NCI-H2196 (cell line): Measurements from ENCODE around the gene LPAR3.
"Not testable (repeated sequence)": the region's sequence is repeated elsewhere in the genome, so short reads cannot be mapped to it uniquely, and the experiment has no call there.

Experiments used
- DNase-seq: peaks from one replicate; lab custom pipeline; 2025; ENCODE audit not compliant: unreplicated experiment; lab: John Stamatoyannopoulos, UW

LPAR3 gene, protein sequence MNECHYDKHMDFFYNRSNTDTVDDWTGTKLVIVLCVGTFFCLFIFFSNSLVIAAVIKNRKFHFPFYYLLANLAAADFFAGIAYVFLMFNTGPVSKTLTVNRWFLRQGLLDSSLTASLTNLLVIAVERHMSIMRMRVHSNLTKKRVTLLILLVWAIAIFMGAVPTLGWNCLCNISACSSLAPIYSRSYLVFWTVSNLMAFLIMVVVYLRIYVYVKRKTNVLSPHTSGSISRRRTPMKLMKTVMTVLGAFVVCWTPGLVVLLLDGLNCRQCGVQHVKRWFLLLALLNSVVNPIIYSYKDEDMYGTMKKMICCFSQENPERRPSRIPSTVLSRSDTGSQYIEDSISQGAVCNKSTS

DNA sequence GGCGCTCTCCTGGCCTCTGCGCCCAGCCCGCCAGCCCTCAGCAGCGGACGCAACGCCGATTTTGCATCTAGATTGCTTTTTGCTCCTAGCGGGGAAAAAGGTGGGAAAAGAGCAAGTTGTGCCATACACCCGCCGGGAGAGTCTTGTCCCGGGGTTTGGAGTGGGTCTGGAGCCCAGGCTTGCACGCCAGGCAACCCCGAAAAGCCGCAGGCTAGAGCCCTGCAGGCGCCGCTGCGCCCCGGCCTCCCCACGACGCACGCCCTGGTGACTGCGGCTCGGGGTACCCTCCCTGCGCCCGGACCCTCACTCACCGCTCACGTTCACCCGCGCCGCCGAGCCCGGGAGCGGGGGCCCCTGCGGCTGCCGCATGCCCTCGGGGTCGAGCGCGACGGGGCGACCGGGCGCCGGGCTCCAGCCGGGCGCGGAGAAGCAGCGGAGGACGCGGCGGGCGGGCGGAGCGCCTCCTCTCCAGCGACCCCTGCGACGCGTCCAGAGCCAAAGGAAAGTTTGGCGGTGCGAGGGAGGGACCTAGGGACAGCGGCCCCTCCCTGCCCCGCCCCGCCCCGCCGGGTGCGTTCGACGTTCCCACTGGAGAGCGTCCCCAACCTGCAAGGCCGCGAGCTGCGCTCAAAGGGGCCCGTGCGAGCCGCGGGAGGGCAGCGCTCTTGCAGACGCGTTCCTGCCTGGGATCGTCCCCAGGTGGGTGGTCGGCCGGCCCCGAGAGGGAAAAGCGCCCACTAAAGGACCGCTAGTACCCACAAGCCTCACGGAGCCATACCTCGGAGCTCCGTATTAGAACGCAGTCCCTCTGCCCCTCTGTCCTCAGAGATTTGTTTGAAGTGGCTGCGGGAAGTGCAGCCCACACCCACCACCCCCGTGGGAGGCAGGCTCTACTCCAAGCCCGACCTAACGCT lies at the start of gene LPAR3:
LPAR3 (minus strand) TSS at position 502 of the 914 bp plus-strand sequence. CDS start 27,086 bp downstream, outside the sequence.
- no peak for DNase-seq

DNA sequence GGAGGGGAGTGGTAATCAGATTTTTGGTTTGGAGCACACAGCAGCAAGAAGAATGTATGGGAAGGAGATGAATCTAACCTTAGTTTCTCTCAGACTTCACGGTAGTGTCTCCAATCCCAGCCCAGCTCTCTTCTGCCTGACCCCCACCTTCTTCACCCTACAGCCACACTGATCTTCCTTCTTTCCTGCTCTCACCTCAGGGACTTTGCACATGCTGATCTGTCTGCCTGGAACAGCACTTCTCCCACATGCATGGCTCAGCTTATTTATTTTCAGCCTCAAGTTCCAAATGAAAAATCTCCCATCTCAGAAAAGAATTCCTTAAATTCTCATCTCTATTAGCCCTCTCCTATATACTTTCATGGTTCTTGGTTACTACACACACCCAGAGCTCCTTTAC lies 48.8 kb upstream of the LPAR3 start:
- DNase-seq, result no peak

DNA sequence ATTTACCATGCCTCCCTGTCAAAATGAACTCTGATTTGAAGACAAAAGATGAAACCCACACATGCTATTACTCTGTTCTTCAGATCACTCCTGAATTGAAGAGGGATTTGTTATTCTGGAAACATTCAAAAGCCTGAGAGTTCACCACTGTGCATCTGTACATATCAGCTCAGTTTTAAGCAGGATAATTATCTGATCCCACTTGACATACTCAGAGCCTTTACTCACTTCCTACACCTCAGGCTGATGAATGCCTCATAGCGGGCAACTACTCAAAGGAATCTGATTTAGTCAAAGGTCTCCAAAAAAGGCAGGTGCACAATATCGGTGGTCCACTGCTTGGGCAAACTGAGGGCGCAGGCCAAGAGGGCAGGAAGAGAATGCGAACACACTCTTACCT lies 47.5 kb upstream of the LPAR3 start:
- DNase-seq, result no peak

DNA sequence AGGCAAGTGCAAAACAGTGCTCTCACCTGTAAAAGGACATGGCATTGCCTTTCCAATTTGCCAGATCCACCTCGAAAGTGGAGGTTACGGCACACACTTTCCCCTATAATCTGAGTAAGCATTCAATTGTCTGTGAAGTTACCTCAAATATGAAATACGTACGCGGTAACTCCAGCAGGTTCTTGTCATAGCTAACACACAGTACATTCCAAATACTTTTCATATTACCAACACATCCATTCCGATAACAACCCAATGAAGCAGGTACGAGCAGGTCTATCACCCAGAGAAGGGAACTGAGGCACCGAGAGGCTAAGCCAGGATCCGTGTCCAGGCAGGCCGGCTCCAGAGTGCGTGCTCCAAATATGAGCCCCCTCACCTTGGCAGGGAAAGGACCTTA lies 46.8 kb upstream of the LPAR3 start:
- DNase-seq, result no peak

DNA sequence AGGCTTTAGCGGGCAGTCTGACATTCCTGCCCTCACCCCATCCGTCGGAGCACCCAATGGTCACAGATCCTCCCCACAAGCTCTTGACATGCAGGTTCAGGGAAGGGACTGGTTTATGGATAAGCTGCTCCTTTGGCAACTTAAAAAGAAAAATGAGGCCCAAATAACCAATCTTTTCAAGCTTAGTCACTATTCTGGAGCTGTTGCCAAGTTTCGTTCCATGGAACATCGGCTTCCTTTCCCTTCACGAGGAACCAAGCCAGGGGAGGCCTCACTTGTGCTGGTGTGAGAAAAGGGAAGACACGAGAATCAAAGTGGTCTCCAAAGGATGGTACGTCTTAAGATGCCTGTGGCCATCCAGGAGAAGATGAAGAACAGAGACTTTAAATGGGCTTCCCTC lies 46.1 kb upstream of the LPAR3 start:
- no peak for DNase-seq

DNA sequence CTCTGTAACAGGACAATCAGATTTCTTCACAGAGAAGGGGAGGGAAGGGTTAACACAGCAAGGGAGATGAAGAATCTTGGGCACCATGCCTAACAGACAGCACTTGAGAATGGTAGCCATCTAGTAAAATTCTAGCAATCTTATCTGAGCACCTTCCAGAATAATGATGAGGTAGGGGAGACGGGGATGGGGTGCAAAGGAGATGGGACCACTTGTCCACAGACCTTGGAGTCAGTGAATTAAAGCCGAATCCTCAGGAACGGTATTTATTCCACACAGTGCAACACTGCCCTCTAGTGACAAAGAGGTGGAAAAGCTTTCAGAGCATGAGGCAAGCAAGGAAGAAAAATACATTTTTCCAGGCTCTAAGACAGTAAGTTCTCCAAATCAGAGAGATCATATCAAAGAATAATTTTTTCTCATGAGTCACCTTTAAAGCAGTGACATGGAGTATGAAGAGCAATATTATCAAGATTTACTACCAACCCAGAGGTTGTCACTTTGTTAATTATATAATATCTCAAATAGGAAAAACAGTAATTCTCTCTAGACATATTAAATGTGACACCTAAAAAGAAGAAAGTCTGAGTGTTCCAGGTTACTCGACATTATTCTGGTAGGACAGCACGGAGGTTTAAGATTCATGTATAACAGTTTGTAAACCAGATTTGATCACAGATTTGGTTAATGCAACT lies 43.3 kb upstream of the LPAR3 start:
- DNase-seq, result peak; percentile 71

DNA sequence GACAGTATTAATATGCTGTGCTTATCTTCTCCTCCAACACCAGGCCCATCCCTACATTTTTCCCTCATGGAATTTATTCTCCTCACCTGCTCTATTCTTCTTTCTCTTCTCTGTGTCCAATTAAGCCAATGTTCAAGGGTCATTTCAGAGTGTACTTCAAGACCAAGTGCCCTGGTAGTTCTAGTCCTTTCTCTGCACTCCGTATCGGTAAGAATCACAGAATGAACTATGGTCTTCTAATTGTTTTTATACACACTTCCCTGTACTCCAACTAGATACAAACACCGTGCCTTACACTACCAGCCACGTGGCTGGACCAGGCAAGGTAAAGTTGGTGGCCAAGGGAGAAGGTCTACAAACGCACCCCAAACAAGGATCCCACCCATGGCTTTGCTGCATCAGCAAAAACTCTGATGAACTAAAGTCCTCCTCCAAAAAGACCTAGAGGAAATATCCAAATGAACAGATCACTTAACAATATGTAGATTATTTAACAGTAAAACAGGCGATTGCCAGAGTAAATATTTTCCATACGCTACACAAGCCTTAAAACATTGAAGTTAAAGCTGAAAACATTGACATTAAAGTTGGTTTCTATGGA lies 40.1 kb upstream of the LPAR3 start:
- DNase-seq, result no peak

DNA sequence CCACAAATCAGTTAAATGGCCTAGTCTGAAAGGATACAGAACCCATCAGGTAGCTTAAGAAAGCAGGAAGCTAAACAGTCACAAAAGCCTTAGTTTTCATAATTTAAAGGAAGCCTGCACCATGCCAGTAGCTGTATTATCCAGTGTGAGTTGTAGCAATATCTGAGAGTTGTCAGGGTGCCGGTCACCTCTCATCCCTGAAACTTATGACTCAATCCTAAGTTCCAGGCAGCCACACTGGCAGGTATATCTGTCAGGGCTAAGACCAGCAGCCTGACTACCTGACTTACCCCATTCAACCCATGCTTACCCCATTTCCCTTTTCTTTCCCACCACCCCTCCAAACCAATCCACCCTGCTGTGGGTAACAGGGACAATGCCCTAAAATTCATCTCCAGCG lies 37.8 kb upstream of the LPAR3 start:
- no peak for DNase-seq

DNA sequence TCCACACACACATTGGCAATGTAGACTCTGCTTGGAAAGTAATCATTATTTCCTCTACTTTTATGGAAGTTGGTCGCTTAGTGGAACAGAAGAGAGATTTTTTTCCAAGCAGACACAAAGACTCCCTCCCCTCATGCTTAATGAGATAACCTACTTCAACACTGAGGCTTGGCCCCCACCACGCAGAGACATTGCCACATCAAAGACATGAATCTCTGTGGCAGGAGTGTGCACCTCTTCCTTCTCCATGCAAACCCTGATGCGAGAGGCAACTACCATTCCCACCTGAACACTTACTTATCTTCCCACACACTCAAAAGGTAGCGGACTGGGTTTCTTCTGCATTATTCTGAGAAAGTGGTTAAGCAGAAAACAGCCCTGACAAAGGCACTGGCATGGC lies 37.3 kb upstream of the LPAR3 start:
- no peak for DNase-seq

DNA sequence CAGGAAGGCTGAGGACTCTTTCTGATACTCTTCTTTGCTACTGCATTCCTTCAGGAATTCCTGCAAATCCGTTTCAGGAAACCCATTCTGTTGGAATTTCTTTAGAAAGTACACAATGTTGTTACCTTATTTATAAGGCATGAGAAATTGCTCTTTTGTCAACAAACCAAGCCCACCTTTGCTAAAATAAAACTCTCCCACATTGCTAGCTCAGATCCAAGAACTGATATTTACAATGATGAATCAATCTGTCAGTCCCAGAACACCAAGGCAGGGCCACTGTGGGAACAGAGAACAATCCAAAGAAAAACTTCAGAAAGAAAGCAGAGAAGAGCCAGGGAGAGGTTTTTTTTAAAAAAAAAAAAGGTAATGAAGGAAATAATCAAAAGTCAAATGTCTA lies 36.6 kb upstream of the LPAR3 start:
- DNase-seq, result no peak

DNA sequence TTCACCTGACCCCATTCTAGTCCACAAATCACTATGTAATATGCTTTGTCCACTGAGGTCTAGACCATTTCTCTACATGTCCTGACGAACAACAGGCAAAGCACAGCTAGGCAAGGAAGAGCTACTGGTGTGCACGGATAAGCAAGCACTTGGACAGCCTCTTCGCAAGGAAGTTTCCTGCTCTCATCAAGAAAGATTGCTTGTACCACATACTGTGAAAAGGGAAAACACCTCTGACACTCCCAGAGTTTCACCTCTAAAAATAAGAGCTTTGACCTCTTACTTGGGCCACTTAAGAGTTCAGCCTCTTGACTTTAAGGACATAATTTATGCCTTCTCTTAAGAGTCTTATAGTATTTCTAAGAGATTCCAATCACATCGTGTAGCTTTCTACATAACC lies 36.0 kb upstream of the LPAR3 start:
- DNase-seq, result no peak

DNA sequence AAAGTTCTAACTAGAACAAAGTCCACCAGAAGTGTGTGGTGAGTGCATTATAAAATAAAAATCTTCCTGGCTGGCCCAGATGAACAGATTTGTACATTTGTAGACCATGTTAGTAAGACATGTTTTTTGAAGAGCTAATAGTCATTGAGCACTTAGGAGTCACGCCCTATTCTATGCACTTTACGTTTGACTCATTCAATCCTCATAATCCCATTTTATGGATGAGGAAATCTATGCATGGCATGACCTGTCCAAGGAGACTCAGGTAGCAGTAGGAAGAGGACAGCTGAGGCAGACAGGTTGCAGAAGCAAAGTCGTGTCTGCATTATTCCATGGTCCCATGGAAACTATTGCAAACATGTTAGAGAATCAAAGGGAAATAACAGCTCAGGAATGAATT lies 30.3 kb upstream of the LPAR3 start:
- DNase-seq, result no peak

DNA sequence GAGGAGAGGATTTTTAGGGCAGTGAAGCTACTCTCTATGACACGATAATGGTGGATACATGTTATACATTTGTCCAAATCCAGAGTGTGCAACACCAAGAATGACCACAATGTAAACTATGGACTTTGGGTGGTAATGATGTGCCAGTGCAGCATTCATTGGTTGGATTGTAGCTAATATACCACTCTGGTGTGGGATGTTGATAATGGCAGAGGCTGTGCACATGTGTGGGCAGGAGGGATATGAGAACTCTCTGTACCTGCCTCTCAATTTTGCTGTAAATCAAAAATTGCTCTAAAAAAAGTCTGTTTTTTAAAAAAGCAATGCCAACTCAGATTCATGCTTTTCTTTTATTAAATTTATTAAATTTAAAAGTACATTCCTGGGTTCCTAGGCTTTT lies 27.2 kb upstream of the LPAR3 start:
- no peak for DNase-seq

DNA sequence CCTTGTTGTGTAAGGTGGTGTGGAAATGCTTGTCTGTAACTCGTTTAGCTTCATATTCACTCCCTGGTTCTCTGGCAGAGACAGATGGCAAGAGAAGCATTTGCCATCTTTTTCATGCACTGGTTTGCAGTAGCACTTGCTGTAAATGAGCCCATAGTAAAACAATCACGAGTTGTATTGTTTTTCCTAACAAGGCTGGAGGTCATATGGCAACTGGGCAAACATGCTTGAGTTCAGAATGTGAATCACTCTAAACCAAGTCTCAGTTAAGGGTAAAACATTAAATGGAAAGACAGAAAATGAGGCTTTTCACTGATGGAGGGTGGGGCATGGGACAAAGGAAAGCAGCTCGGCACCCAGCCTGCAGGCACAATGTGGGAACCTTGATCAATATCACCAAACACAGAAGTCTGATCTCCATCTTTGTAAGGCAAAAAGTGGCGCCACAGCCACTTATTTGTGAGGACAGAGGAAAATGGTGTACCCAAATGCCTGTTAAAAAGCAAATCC lies 26.5 kb upstream of the LPAR3 start:
- DNase-seq, result no peak

DNA sequence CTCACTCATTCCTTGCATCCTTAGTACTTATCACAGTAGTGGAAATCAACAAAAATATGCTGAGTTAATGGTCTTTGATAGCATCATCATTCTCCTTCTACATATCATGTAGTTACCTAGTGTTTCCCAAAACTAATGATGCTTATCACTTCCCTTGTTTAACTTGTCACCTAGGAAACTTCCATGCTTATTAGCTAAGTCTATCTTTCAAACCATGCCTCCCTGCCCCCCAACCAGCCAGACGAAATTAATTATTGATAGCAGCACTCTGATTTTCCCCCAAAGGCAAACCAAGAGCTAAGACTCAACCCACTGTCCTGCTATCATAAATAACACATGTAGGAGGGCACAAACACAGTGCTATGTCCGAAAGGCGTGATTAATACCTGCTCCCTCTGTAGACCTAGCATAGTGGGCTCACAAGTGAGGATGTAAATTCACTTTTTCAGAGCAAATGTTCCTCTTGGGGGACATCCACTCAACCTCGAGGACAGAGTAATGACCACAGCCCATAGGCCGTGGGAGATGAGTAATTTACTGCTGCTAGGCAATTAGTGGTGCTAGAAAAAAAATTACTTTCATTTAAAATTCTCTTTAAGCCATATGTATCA lies 25.8 kb upstream of the LPAR3 start:
- DNase-seq, result no peak

DNA sequence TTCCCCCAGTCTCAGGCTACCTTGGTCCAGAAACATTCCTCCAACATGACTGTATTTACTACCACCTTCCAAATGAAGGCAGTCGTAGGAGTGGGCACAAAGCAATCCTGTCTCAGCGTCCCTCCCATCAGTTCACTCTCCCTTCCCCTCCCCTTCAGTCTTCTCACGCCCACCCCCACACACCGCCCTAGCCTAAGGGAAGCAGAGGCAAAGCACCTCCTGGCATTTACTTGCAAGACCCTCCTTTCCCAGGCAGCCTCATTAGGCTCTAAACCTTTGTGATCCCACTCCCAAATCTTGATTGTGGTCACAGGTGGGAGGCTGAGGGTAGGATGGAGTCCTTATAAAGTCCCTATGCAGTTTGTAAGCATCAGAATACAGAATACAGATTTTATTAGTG lies 23.9 kb upstream of the LPAR3 start:
- DNase-seq, result no peak

DNA sequence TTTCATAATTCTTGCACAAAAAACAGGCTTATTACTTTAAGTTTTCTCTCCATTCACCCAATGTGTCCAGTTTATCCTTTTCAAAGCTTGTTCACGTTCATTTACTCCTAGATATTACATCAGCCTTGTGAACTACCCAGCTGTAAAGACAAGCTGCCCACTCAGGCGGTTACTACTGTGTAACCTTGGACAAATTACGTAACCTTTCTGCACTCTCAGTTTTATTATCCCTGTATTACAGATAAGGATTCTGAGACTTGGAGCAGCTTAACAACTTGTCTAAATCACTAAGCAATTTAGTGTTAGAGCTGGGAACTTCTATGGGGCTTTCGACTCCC lies 20.5 kb upstream of the LPAR3 start:
- DNase-seq, result no peak

DNA sequence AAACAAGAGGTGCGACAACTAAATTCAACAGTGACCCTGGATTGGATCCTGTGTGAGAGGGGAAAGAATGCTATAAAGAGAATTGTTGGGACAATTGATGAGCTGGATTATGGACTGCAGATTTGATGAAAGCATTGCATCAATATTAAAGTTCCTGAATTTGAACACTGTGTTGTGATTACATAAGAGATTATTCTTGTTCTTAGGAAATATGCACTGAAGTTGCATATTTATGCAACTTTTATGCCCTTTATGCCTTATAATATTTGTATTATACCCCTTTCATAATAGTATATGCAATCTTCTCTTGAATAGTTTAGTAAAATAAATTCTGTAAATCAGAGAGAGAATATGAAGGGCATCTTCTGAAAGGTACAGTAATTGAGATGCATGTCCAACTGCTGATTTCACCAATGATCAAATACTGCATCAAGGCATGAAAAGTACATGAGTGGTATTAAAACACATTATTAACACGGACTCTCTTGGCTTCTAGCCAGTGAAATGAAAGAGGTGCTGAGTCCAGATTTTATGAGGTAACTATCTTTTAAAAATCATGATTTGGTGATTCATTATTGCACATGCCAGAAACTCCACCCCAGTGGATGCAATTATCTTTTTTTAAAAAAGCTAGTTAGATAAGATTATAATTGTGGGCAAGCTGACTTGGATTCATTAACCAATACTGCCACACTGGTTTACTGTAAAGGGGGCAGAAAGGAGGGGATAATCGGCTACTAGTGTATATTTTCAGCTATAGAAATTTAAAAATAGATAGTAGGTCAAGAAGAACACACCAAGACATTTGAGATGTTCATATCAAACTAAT lies 19.9 kb upstream of the LPAR3 start:
- no peak for DNase-seq

DNA sequence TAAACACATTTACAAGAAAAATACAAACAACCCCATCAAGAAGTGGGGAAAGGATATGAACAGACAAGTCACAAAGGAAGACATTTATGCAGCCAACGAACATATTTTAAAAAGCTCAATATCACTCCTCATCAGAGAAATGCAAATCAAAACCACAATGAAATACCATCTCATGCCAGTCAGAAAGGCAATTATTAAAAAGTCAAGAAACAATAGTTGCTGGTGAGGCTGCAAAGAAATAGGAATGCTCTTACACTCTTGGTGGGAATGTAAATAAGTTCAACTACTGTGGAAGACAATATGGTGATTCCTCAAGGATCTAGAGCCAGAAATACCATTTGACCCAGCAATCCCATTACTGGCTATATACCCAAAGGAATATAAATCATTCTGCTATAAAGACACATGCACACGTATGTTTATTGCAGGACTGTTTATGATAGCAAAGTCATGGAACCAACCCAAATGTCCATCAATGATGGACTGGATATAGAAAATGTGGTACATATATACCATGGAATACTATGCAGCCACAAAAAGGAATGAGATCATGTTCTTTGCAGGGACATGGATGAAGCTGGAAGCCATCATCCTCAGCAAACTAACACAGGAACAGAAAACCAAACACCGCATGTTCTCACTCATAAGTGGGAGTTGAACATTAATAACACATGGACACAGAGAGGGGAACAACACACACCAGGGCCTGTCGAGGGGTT lies 15.9 kb upstream of the LPAR3 start:
- DNase-seq, result not testable (repeated sequence)
